Sigmoid colon (tissue), 7 donors: Measurements from ENCODE around the gene TRIP11. TPM values are rescaled to one million over a fixed set of nuclear protein-coding genes. Genes with fewer than 3 reads are reported as not detected.

Experiments
- DNase-seq: peaks from one replicate; pipeline ENCODE4 v3.0.0-alpha.2; 2019
- H3K27ac ChIP-seq, 4 donors: fragments of 200-600 bp; sonication (generic); one replicate each; pipeline ENCODE4 v1.5.1; 2016 to 2019; ENCODE audit warnings: mild to moderate bottlenecking in 1 of 4
- H3K27me3 ChIP-seq, 3 donors: fragments of 200-600 bp; sonication (generic); one replicate each; pipeline ENCODE4 v1.5.1; 2019; ENCODE audit warnings: mild to moderate bottlenecking in 1 of 3
- H3K36me3 ChIP-seq, 4 donors: fragments of 200-600 bp; sonication (generic); one replicate each; pipeline ENCODE4 v1.5.1; 2016 to 2019
- H3K4me1 ChIP-seq, 4 donors: fragments of 200-600 bp; sonication (generic); one replicate each; pipeline ENCODE4 v1.5.1; 2017 to 2019
- H3K4me3 ChIP-seq, 4 donors: fragments of 200-600 bp; sonication (generic); one replicate each; pipeline ENCODE4 v1.5.1; 2017 to 2019; ENCODE audit warnings: mild to moderate bottlenecking in 2 of 4, moderate library complexity in 1 of 4
- H3K9me3 ChIP-seq, 4 donors: fragments of 200-600 bp in 3 of 4; sonication (generic) in 3 of 4; one replicate each; pipeline versions ENCODE4 v1.5.1 to v1.6.1; 2013 to 2019
- EP300 ChIP-seq, 4 donors: sonication (generic); formaldehyde crosslinking; IDR thresholded peaks; one replicate each; pipeline ENCODE4 v1.6.1; 2017; ENCODE audit warnings: antibody characterized with exemption in 4 of 4
- POLR2A ChIP-seq, 2 donors: fragments of 450-650 bp; IDR thresholded peaks; one replicate each; pipeline ENCODE4 v1.6.1; 2016; ENCODE audit warnings: antibody characterized with exemption in 2 of 2, mild to moderate bottlenecking in 2 of 2, moderate library complexity in 2 of 2
- POLR2AphosphoS5 ChIP-seq, 4 donors: sonication (generic); formaldehyde crosslinking; IDR thresholded peaks; one replicate each; pipeline ENCODE4 v1.6.1; 2017; ENCODE audit warnings: antibody characterized with exemption in 4 of 4
- WGBS, 2 donors: extraction: QIAGEN DNeasy Blood & Tissue Kit; methylation state at CpG; one replicate each; pipeline ENCODE4 v1.1.7; 2013; 5-methylcytosine and 5-hydroxymethylcytosine counted together
- intact Hi-C: fragments of 100-400 bp; cut with DNase I; formaldehyde crosslinking; loops from one replicate; pipeline ENCODE4 v1.15.1; 2023
- polyA plus RNA-seq, 3 donors: library from polyadenylated mRNA; stranded (reverse); fragments of 200-250 nt; gene quantifications; one replicate each; pipeline ENCODE4 v1.2.3, GENCODE V29; 2013
- total RNA-seq, 4 donors: library from RNA; depleted of rRNA; stranded (reverse); fragments of >200 nt; gene quantifications; one replicate each; pipeline ENCODE4 v1.1.0, GENCODE V29; 2016
- TF ChIP-seq, protein P1 (sequence below), 4 experiments: fragments of 450-650 bp in 3 of 4; fragments of 200-600 bp in 1 of 4; IDR thresholded peaks; one replicate each; pipeline ENCODE4 v1.5.1; 2016 to 2019; ENCODE audit warnings: antibody characterized with exemption in 4 of 4, mild to moderate bottlenecking in 3 of 4, moderate library complexity in 2 of 4
- donor health status: healthy with polysubstance abuse.
- donor health status: Bipolar disorder and iron deficiency.
- donor health status: healthy.

Gene TRIP11
- total and polyA plus RNA-seq, 7 donors: 2.3 to 35.5 (median 21.3) TPM

GRCh38 chr14:92009604-92010003, 30.3 kb downstream of the TRIP11 start:
- no peaks in the 10 kb centered on the region for H3K27me3 ChIP-seq
- no peak for DNase-seq
- H3K9me3 ChIP-seq: no peaks in the 10 kb centered on the region
- no peak overlapping the region for H3K27ac ChIP-seq
- H3K4me3 ChIP-seq: no peak overlapping the region
- TF ChIP-seq, protein P1, sequence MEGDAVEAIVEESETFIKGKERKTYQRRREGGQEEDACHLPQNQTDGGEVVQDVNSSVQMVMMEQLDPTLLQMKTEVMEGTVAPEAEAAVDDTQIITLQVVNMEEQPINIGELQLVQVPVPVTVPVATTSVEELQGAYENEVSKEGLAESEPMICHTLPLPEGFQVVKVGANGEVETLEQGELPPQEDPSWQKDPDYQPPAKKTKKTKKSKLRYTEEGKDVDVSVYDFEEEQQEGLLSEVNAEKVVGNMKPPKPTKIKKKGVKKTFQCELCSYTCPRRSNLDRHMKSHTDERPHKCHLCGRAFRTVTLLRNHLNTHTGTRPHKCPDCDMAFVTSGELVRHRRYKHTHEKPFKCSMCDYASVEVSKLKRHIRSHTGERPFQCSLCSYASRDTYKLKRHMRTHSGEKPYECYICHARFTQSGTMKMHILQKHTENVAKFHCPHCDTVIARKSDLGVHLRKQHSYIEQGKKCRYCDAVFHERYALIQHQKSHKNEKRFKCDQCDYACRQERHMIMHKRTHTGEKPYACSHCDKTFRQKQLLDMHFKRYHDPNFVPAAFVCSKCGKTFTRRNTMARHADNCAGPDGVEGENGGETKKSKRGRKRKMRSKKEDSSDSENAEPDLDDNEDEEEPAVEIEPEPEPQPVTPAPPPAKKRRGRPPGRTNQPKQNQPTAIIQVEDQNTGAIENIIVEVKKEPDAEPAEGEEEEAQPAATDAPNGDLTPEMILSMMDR (IDR thresholded peaks at IDR 0.05): no peak
- TF ChIP-seq POLR2A (IDR thresholded peaks at IDR 0.05) (no peak), EP300 (IDR thresholded peaks at IDR 0.05) (no peak), POLR2AphosphoS5 (IDR thresholded peaks at IDR 0.05) (no peak)
- H3K4me1 ChIP-seq: no peaks in the 10 kb centered on the region
- intact Hi-C loops: no loop called here
- peaks cover 0 to 92% (median 26%) of the 10 kb centered on the region in 4 donors for H3K36me3 ChIP-seq
- 91 to 96% methylated on average over 1 of the region's 1 CpG for WGBS, 2 donors

DNA sequence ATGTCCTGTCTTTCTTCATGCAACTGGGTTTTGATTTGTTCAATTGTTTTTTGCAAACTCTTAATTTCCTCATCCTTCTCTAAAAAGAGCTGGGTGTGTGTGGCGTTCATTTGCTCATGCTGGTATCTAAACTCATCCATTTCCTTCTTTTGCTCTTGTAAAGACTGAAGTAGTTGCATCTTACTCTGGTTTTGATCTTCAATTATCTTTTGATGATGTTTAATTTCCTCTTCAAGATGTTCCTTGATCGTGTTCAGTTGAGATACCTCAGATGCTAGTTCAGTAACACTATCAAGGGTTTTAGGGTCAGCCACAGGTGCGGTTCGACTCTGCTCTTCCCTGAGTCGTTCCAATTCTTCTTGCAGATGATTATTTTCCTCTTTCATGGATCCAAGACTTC, 34.8 kb downstream of the TRIP11 start:
- H3K4me1 ChIP-seq: no peaks in the 10 kb centered on the region
- no peak overlapping the region for H3K4me3 ChIP-seq
- 81 to 97% methylated on average over 5 of the region's 5 CpGs for WGBS, 2 donors
- no peak for TF ChIP-seq POLR2A (IDR thresholded peaks at IDR 0.05)
- TF ChIP-seq EP300 (IDR thresholded peaks at IDR 0.05): no peak
- TF ChIP-seq POLR2AphosphoS5 (IDR thresholded peaks at IDR 0.05): no peak
- TF ChIP-seq, protein P1 (IDR thresholded peaks at IDR 0.05): no peak
- H3K27ac ChIP-seq: no peak overlapping the region
- intact Hi-C loops: no loop called here
- H3K27me3 ChIP-seq: no peaks in the 10 kb centered on the region
- no peaks in the 10 kb centered on the region for H3K9me3 ChIP-seq
- H3K36me3 ChIP-seq: peaks cover 0 to 56% (median 13%) of the 10 kb centered on the region in 4 donors
- DNase-seq: no peak

DNA sequence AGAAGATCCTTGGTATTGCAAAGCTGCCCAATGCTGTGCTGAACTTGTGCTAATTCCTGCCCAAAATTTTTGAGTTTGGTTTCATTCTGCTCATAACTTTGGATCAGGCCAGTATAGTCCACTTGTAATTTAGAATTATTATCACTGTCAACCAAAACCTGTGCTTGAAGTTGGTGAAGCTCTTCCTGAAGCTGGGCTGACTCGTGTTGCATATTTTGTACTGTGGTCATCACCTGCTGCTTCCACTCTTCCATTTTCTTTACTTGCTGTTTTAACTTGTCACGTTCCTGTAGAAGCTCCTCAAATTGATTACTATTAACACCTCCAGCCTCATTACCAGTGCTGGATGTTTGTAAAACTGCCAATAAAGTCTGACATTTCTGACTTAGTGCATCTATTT, 35.8 kb downstream of the TRIP11 start:
- DNase-seq: no peak
- intact Hi-C loops: no loop called here
- no peaks in the 10 kb centered on the region for H3K4me1 ChIP-seq
- H3K4me3 ChIP-seq: no peak overlapping the region
- TF ChIP-seq, protein P1 (IDR thresholded peaks at IDR 0.05): no peak
- TF ChIP-seq POLR2AphosphoS5 (IDR thresholded peaks at IDR 0.05) (no peak), EP300 (IDR thresholded peaks at IDR 0.05) (no peak), POLR2A (IDR thresholded peaks at IDR 0.05) (no peak)
- H3K27me3 ChIP-seq: no peaks in the 10 kb centered on the region
- H3K9me3 ChIP-seq: no peaks in the 10 kb centered on the region
- H3K36me3 ChIP-seq: peaks cover 0 to 48% (median 11%) of the 10 kb centered on the region in 4 donors
- H3K27ac ChIP-seq: no peak overlapping the region
- 91 to 97% methylated on average over 2 of the region's 2 CpGs for WGBS, 2 donors

DNA sequence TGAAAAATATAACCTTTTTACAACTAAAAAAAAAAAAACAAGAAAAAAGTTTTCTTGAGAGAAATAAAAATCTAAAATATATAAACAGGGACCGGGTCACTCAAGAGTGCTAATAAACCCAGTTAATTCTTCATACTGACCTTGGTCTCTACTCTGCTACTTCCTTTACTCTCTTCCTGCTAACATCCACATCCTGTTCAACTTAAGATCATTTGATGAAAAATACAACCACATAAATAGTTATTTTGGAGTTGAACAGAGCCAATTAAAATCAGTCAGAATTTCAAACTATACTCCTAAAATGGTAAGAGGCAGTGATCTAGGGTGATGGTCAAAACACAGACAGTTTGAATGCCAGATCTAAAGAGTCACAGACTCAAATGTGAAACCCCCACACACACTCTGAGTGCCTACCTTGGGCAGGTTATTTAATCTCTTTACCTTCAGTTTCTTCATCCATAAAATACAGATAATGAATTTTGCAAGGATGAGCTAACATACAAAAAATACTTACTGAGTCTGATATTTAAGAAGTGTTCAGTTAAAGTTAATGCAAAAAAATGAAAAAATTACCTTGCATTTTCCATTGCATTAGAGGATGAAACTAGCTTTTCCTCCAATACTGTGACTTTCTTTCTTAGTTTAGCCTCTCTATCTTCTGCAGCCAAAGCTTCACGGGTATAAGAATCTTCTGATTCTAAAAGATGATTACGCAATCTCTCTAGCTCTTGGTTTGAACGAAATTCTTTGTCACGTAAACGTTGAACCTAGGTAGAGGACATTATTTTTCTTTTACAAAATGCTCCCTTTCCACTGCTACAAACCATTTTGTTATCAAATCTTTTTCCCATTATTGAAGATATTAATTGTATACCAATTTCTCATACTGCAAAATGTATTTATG, 40.9 kb downstream of the TRIP11 start:
- intact Hi-C loops: loop anchor here (5.0 kb wide), 1 partner anchor 52 kb away; the partner anchor contains the start of gene FBLN5

More for the DNA sequence above, 40.9 kb downstream of the TRIP11 start:
- Histone ChIP-seq H3K27ac (no peak overlapping the region), H3K36me3 (peaks cover 0 to 38% (median 2%) of the 10 kb centered on the region in 4 donors), H3K4me1 (peaks cover 0 to 11% (median 5%) of the 10 kb centered on the region in 4 donors), H3K4me3 (no peak overlapping the region), H3K9me3 (no peaks in the 10 kb centered on the region), H3K27me3 (no peaks in the 10 kb centered on the region)
- WGBS, 2 donors: 74 to 75% methylated on average over 6 of the region's 6 CpGs
- TF ChIP-seq EP300 (IDR thresholded peaks at IDR 0.05): no peak
- no peak for TF ChIP-seq POLR2AphosphoS5 (IDR thresholded peaks at IDR 0.05)
- no peak for TF ChIP-seq POLR2A (IDR thresholded peaks at IDR 0.05)
- TF ChIP-seq, protein P1 (IDR thresholded peaks at IDR 0.05): no peak
- DNase-seq: no peak
